ENCODE data around the gene GNAI1. TPM values are rescaled to one million over a fixed set of nuclear protein-coding genes. Genes with fewer than 3 reads are reported as not detected.

The GNAI1 gene
- total RNA-seq, 1 donor from 2014 or later: 77.6 TPM

GRCh38 chr7:80253653-80254052 lies 119.0 kb downstream of the GNAI1 start:
- no peak for DNase-seq

DNA sequence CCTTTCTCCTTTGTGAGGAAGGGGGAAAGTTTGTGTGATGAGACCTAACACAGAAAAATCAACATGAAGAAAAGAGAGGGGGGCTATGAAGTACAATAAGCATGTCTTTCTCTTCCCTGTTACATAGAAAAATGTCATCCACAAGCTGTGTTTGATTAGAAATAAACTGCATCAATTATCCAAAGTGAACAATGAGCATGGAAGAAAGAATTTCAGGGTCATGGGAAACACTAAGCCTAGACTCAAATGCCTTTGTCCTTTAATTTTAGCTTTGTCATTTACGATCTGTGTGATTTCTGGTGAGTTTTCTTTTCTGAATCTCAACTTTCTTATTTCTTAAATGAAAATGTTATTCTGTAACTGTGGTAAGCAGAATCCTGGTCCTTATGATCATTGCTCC lies 121.0 kb downstream of the GNAI1 start:
- peak; percentile 19 for DNase-seq

DNA sequence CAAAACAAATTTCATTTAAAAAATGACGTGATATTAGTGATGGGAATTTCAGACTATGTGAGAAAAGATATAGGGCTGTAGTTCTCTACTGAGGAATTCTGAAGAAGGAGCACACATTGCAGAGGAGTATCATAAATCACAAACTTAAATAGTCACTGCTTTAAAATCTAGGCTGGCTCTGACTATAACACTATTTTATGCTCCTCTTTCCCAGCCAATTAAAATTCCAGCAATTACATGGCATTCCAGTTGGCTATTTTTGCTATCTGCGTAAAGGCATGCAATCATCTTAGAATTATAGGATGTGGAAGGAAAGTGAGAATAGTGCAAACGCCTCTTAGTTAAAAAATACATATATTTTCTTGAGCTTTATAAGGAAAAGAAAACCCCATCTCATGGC lies 123.1 kb downstream of the GNAI1 start:
- no peak for DNase-seq

DNA sequence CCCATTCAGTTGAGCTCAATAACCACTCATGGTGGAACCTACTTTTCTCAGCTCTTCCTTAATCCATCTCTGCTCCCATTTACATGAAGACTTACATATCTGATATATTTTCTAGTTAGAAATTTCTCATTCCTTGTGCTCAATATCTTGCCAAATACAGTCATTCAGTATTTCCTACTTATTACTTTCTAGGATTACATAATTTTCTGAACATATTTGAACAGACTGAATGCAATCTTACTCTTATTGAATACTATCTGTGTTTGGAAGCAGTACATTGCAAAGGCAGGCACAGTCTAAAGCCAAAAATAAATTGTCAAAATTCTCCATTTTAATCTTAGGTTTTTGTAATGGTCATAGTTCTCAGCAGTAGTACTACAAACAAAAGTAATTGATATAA lies 126.0 kb downstream of the GNAI1 start:
- DNase-seq: peak; percentile 19

DNA sequence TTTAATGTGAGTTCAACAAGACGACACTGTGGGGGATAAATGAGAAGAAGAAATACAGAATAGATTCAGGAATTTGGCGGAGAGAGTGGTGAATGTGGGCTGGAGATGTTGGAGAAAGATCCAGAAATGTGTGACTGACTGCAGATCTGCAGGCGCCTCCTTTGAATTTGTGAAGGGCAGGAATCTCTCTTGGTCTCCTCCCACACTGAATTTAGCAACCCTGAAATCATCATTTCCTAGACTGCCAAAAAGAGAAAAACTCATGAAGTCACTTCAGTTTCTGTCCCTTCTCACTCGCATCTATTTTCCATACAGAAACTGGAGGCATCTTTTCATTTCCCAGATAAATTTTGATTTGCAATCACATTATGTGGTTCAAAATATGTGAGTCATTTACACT lies 128.7 kb downstream of the GNAI1 start:
- peak; percentile 92 for DNase-seq

- peak; percentile 67 for DNase-seq
Measured at GRCh38 chr7:80263821-80264220, 129.2 kb downstream of the GNAI1 start.

- peak; percentile 54 for DNase-seq
Measured at GRCh38 chr7:80264769-80265495, 130.3 kb downstream of the GNAI1 start.

- no peak for DNase-seq
Measured at GRCh38 chr7:80272560-80273239, 138.1 kb downstream of the GNAI1 start.

- no peak for DNase-seq
Measured at GRCh38 chr7:80273327-80273726, 138.7 kb downstream of the GNAI1 start.

DNA sequence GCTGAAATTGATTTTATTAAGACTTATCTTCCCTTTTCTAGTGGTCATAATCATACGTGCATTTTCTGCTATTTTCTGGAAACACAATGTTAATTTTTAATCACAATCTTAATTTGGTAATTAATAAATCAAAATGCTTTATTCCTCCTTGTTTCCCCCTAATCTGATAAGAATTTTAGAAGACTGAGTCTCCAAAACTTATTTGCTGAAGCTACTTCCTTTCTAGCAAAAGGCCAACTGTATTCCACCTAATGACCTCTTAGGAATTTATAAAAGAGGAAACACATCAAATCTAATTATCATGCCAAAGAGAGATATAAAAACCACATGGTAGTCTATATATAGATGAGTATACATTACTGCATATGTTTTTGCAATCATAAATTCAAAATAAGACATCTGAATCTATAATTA lies 140.6 kb downstream of the GNAI1 start:
- no peak for DNase-seq

Small RNAs within 50 kb of the gene (small RNA-seq; reads per million reads assigned to genes)
- gene RN7SL869P (ENCODE audit: low replicate concordance): not detected
